Liver (tissue), 3 donors: ENCODE results near the gene CREB3L2.

Source experiments
- EGR1 ChIP-seq, 2 donors: IDR thresholded peaks; 2 replicates each; pipeline ENCODE4 v1.6.1; 2016 to 2018; ENCODE audit warnings: antibody characterized with exemption in 2 of 2, low read depth in 2 of 2
- GABPA ChIP-seq, 2 donors: IDR thresholded peaks in 1 of 2; conservative IDR thresholded peaks in 1 of 2; 2 replicates each; pipeline ENCODE4 v1.6.1; 2016; ENCODE audit warnings: antibody characterized with exemption in 2 of 2, mild to moderate bottlenecking in 1 of 2, moderate library complexity in 1 of 2
- YY1 ChIP-seq: IDR thresholded peaks from 2 replicates; pipeline ENCODE4 v1.6.1; 2016; ENCODE audit warnings: antibody characterized with exemption, mild to moderate bottlenecking
- TF ChIP-seq, protein P1 (sequence below): IDR thresholded peaks from 2 replicates; pipeline ENCODE4 v1.6.1; 2016; ENCODE audit warnings: antibody characterized with exemption, mild to moderate bottlenecking
- TF ChIP-seq, protein P2 (sequence below): IDR thresholded peaks from 2 replicates; pipeline ENCODE4 v1.6.1; 2016; ENCODE audit warnings: antibody characterized with exemption
- TF ChIP-seq, protein P3 (sequence below): fragments of 150-350 bp; IDR thresholded peaks from 2 replicates; pipeline ENCODE4 v1.5.1; 2017; ENCODE audit warnings: improper control_type of control experiment, low read depth, low read length; ENCODE audit not compliant: missing input control
- donor health status: healthy.
- donor health status: healthy.

DNA sequence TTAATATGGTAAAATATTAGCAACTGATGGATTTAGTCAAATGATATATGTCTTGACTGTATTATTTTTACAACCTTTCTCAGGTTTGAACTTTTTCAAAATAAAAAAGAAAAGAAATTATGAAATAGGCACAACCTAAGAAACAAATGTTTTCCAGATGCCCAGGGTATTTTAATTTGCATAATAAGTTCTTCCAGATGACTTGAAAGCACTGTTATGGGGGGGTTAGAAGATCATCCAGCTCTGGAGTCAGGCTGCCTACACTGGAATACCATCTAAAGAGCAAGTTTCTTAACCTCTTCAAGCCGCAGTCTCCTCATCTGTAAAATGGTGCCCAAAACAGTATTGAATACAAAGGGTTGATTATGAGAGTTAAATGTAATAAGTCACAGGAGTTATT lies 32.1 kb downstream of the CREB3L2 start:
- TF ChIP-seq, protein P1, sequence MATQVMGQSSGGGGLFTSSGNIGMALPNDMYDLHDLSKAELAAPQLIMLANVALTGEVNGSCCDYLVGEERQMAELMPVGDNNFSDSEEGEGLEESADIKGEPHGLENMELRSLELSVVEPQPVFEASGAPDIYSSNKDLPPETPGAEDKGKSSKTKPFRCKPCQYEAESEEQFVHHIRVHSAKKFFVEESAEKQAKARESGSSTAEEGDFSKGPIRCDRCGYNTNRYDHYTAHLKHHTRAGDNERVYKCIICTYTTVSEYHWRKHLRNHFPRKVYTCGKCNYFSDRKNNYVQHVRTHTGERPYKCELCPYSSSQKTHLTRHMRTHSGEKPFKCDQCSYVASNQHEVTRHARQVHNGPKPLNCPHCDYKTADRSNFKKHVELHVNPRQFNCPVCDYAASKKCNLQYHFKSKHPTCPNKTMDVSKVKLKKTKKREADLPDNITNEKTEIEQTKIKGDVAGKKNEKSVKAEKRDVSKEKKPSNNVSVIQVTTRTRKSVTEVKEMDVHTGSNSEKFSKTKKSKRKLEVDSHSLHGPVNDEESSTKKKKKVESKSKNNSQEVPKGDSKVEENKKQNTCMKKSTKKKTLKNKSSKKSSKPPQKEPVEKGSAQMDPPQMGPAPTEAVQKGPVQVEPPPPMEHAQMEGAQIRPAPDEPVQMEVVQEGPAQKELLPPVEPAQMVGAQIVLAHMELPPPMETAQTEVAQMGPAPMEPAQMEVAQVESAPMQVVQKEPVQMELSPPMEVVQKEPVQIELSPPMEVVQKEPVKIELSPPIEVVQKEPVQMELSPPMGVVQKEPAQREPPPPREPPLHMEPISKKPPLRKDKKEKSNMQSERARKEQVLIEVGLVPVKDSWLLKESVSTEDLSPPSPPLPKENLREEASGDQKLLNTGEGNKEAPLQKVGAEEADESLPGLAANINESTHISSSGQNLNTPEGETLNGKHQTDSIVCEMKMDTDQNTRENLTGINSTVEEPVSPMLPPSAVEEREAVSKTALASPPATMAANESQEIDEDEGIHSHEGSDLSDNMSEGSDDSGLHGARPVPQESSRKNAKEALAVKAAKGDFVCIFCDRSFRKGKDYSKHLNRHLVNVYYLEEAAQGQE = no peak
- TF ChIP-seq GABPA (IDR thresholded peaks at IDR 0.05 in 1 of 2, conservative IDR thresholded peaks at IDR 0.05 in 1 of 2) = no peak
- TF ChIP-seq, protein P2, sequence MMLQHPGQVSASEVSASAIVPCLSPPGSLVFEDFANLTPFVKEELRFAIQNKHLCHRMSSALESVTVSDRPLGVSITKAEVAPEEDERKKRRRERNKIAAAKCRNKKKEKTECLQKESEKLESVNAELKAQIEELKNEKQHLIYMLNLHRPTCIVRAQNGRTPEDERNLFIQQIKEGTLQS = no peak
- TF ChIP-seq, protein P3, sequence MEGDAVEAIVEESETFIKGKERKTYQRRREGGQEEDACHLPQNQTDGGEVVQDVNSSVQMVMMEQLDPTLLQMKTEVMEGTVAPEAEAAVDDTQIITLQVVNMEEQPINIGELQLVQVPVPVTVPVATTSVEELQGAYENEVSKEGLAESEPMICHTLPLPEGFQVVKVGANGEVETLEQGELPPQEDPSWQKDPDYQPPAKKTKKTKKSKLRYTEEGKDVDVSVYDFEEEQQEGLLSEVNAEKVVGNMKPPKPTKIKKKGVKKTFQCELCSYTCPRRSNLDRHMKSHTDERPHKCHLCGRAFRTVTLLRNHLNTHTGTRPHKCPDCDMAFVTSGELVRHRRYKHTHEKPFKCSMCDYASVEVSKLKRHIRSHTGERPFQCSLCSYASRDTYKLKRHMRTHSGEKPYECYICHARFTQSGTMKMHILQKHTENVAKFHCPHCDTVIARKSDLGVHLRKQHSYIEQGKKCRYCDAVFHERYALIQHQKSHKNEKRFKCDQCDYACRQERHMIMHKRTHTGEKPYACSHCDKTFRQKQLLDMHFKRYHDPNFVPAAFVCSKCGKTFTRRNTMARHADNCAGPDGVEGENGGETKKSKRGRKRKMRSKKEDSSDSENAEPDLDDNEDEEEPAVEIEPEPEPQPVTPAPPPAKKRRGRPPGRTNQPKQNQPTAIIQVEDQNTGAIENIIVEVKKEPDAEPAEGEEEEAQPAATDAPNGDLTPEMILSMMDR = no peak
- TF ChIP-seq EGR1 (IDR thresholded peaks at IDR 0.05; ENCODE audit: low read depth in 2 of 2) = no peak
- TF ChIP-seq YY1 = no peak
